Adrenal gland (tissue), 12 donors: ENCODE results near the gene GMPR2. TPM values are rescaled to one million over a fixed set of nuclear protein-coding genes. Genes with fewer than 3 reads are reported as not detected.

Source experiments
- DNase-seq, 7 donors: peaks; one replicate each; pipeline ENCODE4 v3.0.0-alpha.2; 2019 to 2020
- H3K27ac ChIP-seq, 5 donors: fragments of 200-600 bp; sonication (generic) in 4 of 5; 1 replicate in 3 of 5; 2 replicates in 2 of 5; pipeline versions ENCODE4 v1.5.1 to v1.8.0; 2016 to 2020; ENCODE audit warnings: mild to moderate bottlenecking in 1 of 5
- H3K27me3 ChIP-seq: fragments of 200-600 bp; 2 replicates; pipeline ENCODE4 v1.8.0; 2021
- H3K36me3 ChIP-seq, 2 donors: fragments of 200-600 bp; replicated peaks in 1 of 2; 1 replicate in 1 of 2; 2 replicates in 1 of 2; pipeline versions ENCODE4 v1.5.1 to v1.8.0; 2018 to 2022
- H3K4me1 ChIP-seq, 2 donors: fragments of 200-600 bp; replicated peaks in 1 of 2; 1 replicate in 1 of 2; 2 replicates in 1 of 2; pipeline versions ENCODE4 v1.5.1 to v1.8.0; 2018 to 2021
- H3K4me3 ChIP-seq, 4 donors: fragments of 200-600 bp; sonication (generic) in 3 of 4; one replicate each; pipeline ENCODE4 v1.5.1; 2016 to 2018
- H3K9me3 ChIP-seq, 3 donors: fragments of 200-600 bp; sonication (generic) in 1 of 3; replicated peaks in 1 of 3; 1 replicate in 2 of 3; 2 replicates in 1 of 3; pipeline versions ENCODE4 v1.5.1 to v1.8.0; 2016 to 2021
- POLR2A ChIP-seq, 2 donors: fragments of 450-650 bp; IDR thresholded peaks; one replicate each; pipeline ENCODE4 v1.6.1; 2017; ENCODE audit warnings: antibody characterized with exemption in 2 of 2, mild to moderate bottlenecking in 2 of 2, moderate library complexity in 1 of 2
- WGBS, 4 donors: extraction: QIAGEN DNeasy Blood & Tissue Kit in 2 of 4; methylation state at CpG; one replicate each; pipeline versions ENCODE4 v1.1.5 to v1.1.7; 2013 to 2017; 5-methylcytosine and 5-hydroxymethylcytosine counted together
- intact Hi-C, 2 donors: fragments of 100-400 bp; cut with DNase I; formaldehyde crosslinking; loops; one replicate each; pipeline versions ENCODE4 v1.14.1 to v1.15.0; 2022 to 2023
- polyA plus RNA-seq, 3 donors: library from polyadenylated mRNA; stranded (reverse); fragments of 200-250 nt in 2 of 3; fragments of 350-450 nt in 1 of 3; fragmentation: Illumina TruSeq in 1 of 3; extraction: RNeasy Lipid Tissue Mini Kit (QIAGEN cat#74804) in 1 of 3; gene quantifications; one replicate each; pipeline ENCODE4 v1.2.3, GENCODE V29; 2013 to 2014
- total RNA-seq, 9 donors: library from RNA; depleted of rRNA in 4 of 9; stranded (reverse); fragments of >200 nt in 4 of 9; fragments of 120-200 nt in 1 of 9; fragmentation: NEBNext Ultra II Directional in 1 of 9; extraction: Animal tissue kit (Norgen Biotek cat#: 25700) in 1 of 9; gene quantifications; one replicate each; pipeline versions ENCODE4 v1.1.0 to v1.2.4, GENCODE V29; 2013 to 2023
- TF ChIP-seq, protein P1 (sequence below), 6 experiments: fragments of 450-650 bp in 4 of 6; fragments of 200-600 bp in 2 of 6; sonication (generic) in 1 of 6; IDR thresholded peaks; 1 replicate in 5 of 6; 2 replicates in 1 of 6; pipeline versions ENCODE4 v1.5.1 to v1.8.0; 2016 to 2021; ENCODE audit warnings: antibody characterized with exemption in 6 of 6, mild to moderate bottlenecking in 2 of 6, moderate library complexity in 1 of 6
- donor health status: healthy with polysubstance abuse.
- donor health status: Bipolar disorder and iron deficiency.
- donor health status: DM: yes; HTN: yes; CAD: no.
- donor health status: DM: no; HTN: no; CAD: no.
- donor health status: DM: no; HTN: no; CAD: no.
- donor health status: DM: yes; HTN: yes; CAD: no.

GMPR2 gene
- total and polyA plus RNA-seq, 12 donors, result 70.6 to 188 (median 124) TPM

DNA sequence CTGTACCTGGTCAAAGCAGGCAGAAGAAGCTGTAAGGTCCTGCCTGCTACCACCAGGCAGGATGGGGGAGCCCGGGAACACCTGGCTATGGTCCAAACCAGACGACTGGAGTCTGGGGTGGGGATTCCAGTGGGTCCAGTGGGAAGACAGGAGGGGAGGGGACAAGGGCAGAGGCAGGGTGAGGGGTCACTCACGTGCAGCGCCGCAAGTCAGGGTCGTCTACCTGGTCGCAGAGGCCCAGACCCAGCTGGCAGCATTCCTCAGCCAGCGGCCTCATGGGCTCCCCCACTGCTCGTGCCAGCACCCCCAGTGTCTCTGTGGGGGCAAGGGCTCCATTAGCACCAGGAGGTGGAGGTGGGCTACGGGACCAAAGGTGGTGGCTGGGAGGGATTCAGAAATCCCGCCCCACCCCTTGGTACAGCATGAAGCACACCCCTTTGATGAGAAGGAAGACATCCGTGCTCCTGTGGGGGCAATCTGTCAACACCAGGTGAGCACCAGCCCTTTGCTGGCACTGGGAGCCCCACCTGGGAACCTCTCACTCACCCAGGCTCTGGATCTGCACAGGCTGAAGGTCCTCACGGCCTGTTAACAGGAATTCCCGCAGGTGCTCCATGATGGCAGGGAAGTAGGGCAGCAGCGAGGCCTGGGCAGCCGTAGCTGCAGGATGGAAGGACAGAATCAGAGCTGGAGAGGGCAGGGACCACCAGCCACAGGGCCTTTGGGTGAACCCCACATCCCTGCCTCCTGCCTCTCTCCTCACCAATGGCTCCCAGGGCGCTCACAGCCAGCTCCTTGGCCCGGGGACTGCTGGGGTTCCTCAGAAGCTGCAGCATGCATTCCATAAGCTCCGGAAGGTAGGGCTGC is 48.4 kb upstream of the GMPR2 start:
- Histone ChIP-seq H3K4me1 (peaks cover 23 to 35% of the 10 kb centered on the region in 2 donors), H3K27me3 (no peaks in the 10 kb centered on the region), H3K27ac (no peak overlapping the region), H3K4me3 (no peak overlapping the region), H3K36me3 (peaks cover 0 to 71% of the 10 kb centered on the region in 2 donors), H3K9me3 (no peaks in the 10 kb centered on the region)
- TF ChIP-seq POLR2A (IDR thresholded peaks at IDR 0.05), result no peak
- TF ChIP-seq, protein P1, sequence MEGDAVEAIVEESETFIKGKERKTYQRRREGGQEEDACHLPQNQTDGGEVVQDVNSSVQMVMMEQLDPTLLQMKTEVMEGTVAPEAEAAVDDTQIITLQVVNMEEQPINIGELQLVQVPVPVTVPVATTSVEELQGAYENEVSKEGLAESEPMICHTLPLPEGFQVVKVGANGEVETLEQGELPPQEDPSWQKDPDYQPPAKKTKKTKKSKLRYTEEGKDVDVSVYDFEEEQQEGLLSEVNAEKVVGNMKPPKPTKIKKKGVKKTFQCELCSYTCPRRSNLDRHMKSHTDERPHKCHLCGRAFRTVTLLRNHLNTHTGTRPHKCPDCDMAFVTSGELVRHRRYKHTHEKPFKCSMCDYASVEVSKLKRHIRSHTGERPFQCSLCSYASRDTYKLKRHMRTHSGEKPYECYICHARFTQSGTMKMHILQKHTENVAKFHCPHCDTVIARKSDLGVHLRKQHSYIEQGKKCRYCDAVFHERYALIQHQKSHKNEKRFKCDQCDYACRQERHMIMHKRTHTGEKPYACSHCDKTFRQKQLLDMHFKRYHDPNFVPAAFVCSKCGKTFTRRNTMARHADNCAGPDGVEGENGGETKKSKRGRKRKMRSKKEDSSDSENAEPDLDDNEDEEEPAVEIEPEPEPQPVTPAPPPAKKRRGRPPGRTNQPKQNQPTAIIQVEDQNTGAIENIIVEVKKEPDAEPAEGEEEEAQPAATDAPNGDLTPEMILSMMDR (IDR thresholded peaks at IDR 0.05), result no peak
- intact Hi-C loops, result no loop called here
- 66 to 90% (median 88%) methylated on average over 3 to 19 of the region's 19 CpGs for whole genome bisulfite sequencing, 4 donors
- DNase-seq, result no peak

GRCh38 chr14:24185026-24185425 is 47.7 kb upstream of the GMPR2 start:
- TF ChIP-seq, protein P1 (IDR thresholded peaks at IDR 0.05), result no peak
- TF ChIP-seq POLR2A (IDR thresholded peaks at IDR 0.05), result no peak
- H3K27me3 ChIP-seq, result no peaks in the 10 kb centered on the region
- no peaks in the 10 kb centered on the region for H3K9me3 ChIP-seq
- DNase-seq, result no peak
- H3K36me3 ChIP-seq, result peaks cover 0 to 70% of the 10 kb centered on the region in 2 donors
- H3K4me1 ChIP-seq, result peaks cover 16 to 29% of the 10 kb centered on the region in 2 donors
- no peak overlapping the region for H3K27ac ChIP-seq
- H3K4me3 ChIP-seq, result no peak overlapping the region
- intact Hi-C loops, result no loop called here
- 91 to 94% (median 93%) methylated on average over 5 to 7 of the region's 7 CpGs for WGBS, 4 donors

- Histone ChIP-seq H3K9me3 (no peaks in the 10 kb centered on the region), H3K27me3 (no peaks in the 10 kb centered on the region), H3K36me3 (peaks cover 0 to 68% of the 10 kb centered on the region in 2 donors), H3K4me3 (no peak overlapping the region), H3K27ac (no peak overlapping the region), H3K4me1 (peaks cover 9 to 22% of the 10 kb centered on the region in 2 donors)
- intact Hi-C loops, result no loop called here
- 87 to 91% (median 90%) methylated on average over 2 to 11 of the region's 11 CpGs for WGBS, 4 donors
- no peak for DNase-seq
- TF ChIP-seq, protein P1 (IDR thresholded peaks at IDR 0.05), result no peak
- no peak for TF ChIP-seq POLR2A (IDR thresholded peaks at IDR 0.05)
Measured at GRCh38 chr14:24185741-24186140, 47.0 kb upstream of the GMPR2 start.

- H3K4me3 ChIP-seq, result no peak overlapping the region
- peaks cover 0 to 65% of the 10 kb centered on the region in 2 donors for H3K36me3 ChIP-seq
- DNase-seq, result no peak
- H3K27ac ChIP-seq, result no peak overlapping the region
- peaks cover 9 to 17% of the 10 kb centered on the region in 2 donors for H3K4me1 ChIP-seq
- H3K9me3 ChIP-seq, result no peaks in the 10 kb centered on the region
- intact Hi-C loops, result no loop called here
- 90 to 95% (median 93%) methylated on average over 9 to 10 of the region's 10 CpGs for WGBS, 4 donors
- TF ChIP-seq, protein P1 (IDR thresholded peaks at IDR 0.05), result no peak
- TF ChIP-seq POLR2A (IDR thresholded peaks at IDR 0.05), result no peak
- H3K27me3 ChIP-seq, result no peaks in the 10 kb centered on the region
Measured at GRCh38 chr14:24186831-24187538, 45.7 kb upstream of the GMPR2 start.
